Colonic mucosa (tissue), 4 donors: ENCODE data around the gene FUBP1. TPM values are rescaled to one million over a fixed set of nuclear protein-coding genes. Genes with fewer than 3 reads are reported as not detected.

Experiments
- DNase-seq: peaks from one replicate; pipeline ENCODE4 v3.0.0-alpha.2; 2020
- H3K27ac ChIP-seq: fragments of 200-600 bp; one replicate; pipeline ENCODE4 v1.8.0; 2021
- H3K27me3 ChIP-seq: fragments of 200-600 bp; one replicate; pipeline ENCODE4 v1.8.0; 2021
- H3K36me3 ChIP-seq: fragments of 200-600 bp; one replicate; pipeline ENCODE4 v1.8.0; 2021
- H3K4me1 ChIP-seq: fragments of 200-600 bp; one replicate; pipeline ENCODE4 v1.8.0; 2021; ENCODE audit warnings: mild to moderate bottlenecking
- H3K4me3 ChIP-seq: fragments of 200-600 bp; one replicate; pipeline ENCODE4 v1.8.0; 2021
- H3K9ac ChIP-seq, 2 donors: one replicate each; pipeline ENCODE4 v1.7.0; 2013; ENCODE audit warnings: control low read depth in 2 of 2, low read depth in 2 of 2, low read length in 2 of 2
- H3K9me3 ChIP-seq: fragments of 200-600 bp; one replicate; pipeline ENCODE4 v1.8.0; 2021
- intact Hi-C: fragments of 100-400 bp; cut with DNase I; formaldehyde crosslinking; loops from one replicate; pipeline ENCODE4 v1.14.1; 2022
- total RNA-seq, 2 donors: library from RNA; stranded (reverse); fragmentation: NEBNext Ultra II Directional in 1 of 2; extraction: Animal tissue kit (Norgen Biotek cat#: 25700) in 1 of 2; gene quantifications; one replicate each; pipeline ENCODE4 v1.2.1, GENCODE V29; 2021
- TF ChIP-seq, protein P1 (sequence below): fragments of 200-600 bp; IDR thresholded peaks from one replicate; pipeline ENCODE4 v1.8.0; 2022; ENCODE audit warnings: antibody characterized with exemption, mild to moderate bottlenecking
- donor health status: healthy.
- donor health status: DM: no; HTN: no; CAD: no.
- donor health status: DM: no; HTN: no; CAD: no.

FUBP1 gene
- total RNA-seq, 2 donors from 2014 or later = 81.1 to 118 TPM

GRCh38 chr1:77899647-77900320, 79.1 kb downstream of the FUBP1 start:
- no peaks in the 10 kb centered on the region for H3K27me3 ChIP-seq
- no peak overlapping the region for H3K4me3 ChIP-seq
- DNase-seq = no peak
- H3K9ac ChIP-seq = no peak overlapping the region
- H3K27ac ChIP-seq = no peak overlapping the region
- no peaks in the 10 kb centered on the region for H3K36me3 ChIP-seq
- intact Hi-C loops = loop anchor here (5.0 kb wide), 1 partner anchor 67 kb away; no protein-coding TSS in a partner anchor
- no peaks in the 10 kb centered on the region for H3K4me1 ChIP-seq
- TF ChIP-seq, protein P1, sequence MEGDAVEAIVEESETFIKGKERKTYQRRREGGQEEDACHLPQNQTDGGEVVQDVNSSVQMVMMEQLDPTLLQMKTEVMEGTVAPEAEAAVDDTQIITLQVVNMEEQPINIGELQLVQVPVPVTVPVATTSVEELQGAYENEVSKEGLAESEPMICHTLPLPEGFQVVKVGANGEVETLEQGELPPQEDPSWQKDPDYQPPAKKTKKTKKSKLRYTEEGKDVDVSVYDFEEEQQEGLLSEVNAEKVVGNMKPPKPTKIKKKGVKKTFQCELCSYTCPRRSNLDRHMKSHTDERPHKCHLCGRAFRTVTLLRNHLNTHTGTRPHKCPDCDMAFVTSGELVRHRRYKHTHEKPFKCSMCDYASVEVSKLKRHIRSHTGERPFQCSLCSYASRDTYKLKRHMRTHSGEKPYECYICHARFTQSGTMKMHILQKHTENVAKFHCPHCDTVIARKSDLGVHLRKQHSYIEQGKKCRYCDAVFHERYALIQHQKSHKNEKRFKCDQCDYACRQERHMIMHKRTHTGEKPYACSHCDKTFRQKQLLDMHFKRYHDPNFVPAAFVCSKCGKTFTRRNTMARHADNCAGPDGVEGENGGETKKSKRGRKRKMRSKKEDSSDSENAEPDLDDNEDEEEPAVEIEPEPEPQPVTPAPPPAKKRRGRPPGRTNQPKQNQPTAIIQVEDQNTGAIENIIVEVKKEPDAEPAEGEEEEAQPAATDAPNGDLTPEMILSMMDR = no peak
- H3K9me3 ChIP-seq = no peaks in the 10 kb centered on the region

Other genes with a start within 250 kb of the FUBP1 start
- gene USP33, start 219.2 kb downstream of the FUBP1 start, total RNA-seq = 10 to 100 TPM; 43.9 to 54.0 TPM
- 10 to 100 TPM in 1 of 2 donors, 1 to 10 TPM in 1; 10.0 to 16.2 TPM for gene MIGA1, start 199.4 kb downstream of the FUBP1 start, total RNA-seq
- gene NEXN, start 90.4 kb downstream of the FUBP1 start, total RNA-seq = 10 to 100 TPM in 1 of 2 donors, 1 to 10 TPM in 1; 1.0 to 10.9 TPM
- gene DNAJB4, start 25.9 kb upstream of the FUBP1 start, total RNA-seq = 10 to 100 TPM; 12.2 to 29.3 TPM
- gene GIPC2, start 66.9 kb upstream of the FUBP1 start, total RNA-seq = 10 to 100 TPM; 26.7 to 35.4 TPM